Measurements from ENCODE around the gene GGT5. TPM values are rescaled to one million over a fixed set of nuclear protein-coding genes. Genes with fewer than 3 reads are reported as not detected.

Gene GGT5
- total RNA-seq, 1 experiment from 2014 or later: 0.28 TPM

GRCh38 chr22:24233235-24233634 is 11.6 kb downstream of the GGT5 start:
- DNase-seq: no peak
- CTCF ChIA-PET: no interaction called here
- no peaks in the 10 kb centered on the region for H3K36me3 Mint-ChIP-seq (ENCODE audit: insufficient read depth, unreplicated experiment)
- H3K4me3 Mint-ChIP-seq (ENCODE audit: low read depth, unreplicated experiment): no peak overlapping the region
- intact Hi-C loops (cut with micrococcal nuclease; ENCODE audit: unreplicated experiment): no loop called here
- no peaks in the 10 kb centered on the region for H3K27me3 Mint-ChIP-seq (ENCODE audit: unreplicated experiment)
- H3K27ac Mint-ChIP-seq (ENCODE audit: unreplicated experiment): no peak overlapping the region
- BruUV-seq (replicated peaks): no TSS peak
- no peak for TF ChIP-seq CTCF (IDR thresholded peaks at IDR 0.05; ENCODE audit: unreplicated experiment)
- no peaks in the 10 kb centered on the region for H3K9me3 Mint-ChIP-seq (ENCODE audit: low read depth, unreplicated experiment)
- no peaks in the 10 kb centered on the region for H3K4me1 Mint-ChIP-seq (ENCODE audit: low read depth, unreplicated experiment)

DNA sequence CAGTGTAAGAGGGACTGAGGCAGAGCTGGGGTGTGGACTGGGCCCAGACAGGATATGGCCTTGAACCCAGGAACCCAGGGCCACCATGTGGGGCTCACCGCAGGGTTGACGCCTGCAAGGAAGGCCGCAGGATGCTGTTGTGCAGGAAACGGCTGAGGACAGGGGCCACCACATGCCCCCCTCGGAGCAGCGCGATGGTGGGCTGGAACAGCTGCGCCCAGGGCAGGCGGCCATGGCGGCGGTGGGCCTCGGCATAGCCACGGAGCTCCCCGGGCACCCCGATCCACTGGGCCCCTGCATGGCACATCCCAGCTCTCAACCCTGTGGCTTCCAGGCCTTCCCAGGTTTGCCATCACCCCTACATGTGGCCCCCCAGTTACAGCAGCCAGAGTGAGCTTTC is 12.2 kb downstream of the GGT5 start:
- DNase-seq: no peak
- Mint-ChIP-seq H3K4me1 (ENCODE audit: low read depth, unreplicated experiment) (no peaks in the 10 kb centered on the region), H3K36me3 (ENCODE audit: insufficient read depth, unreplicated experiment) (no peaks in the 10 kb centered on the region), H3K9me3 (ENCODE audit: low read depth, unreplicated experiment) (no peaks in the 10 kb centered on the region), H3K4me3 (ENCODE audit: low read depth, unreplicated experiment) (no peak overlapping the region), H3K27ac (ENCODE audit: unreplicated experiment) (no peak overlapping the region), H3K27me3 (ENCODE audit: unreplicated experiment) (no peaks in the 10 kb centered on the region)
- no TSS peak for BruUV-seq (replicated peaks)
- CTCF ChIA-PET: no interaction called here
- no peak for TF ChIP-seq CTCF (IDR thresholded peaks at IDR 0.05; ENCODE audit: unreplicated experiment)
- intact Hi-C loops (cut with micrococcal nuclease; ENCODE audit: unreplicated experiment): no loop called here

- no peak overlapping the region for H3K27ac Mint-ChIP-seq (ENCODE audit: unreplicated experiment)
- CTCF ChIA-PET: interaction anchor here (1.6 kb wide), 1 partner anchor 15 kb away, joined by 5 read pairs; no protein-coding TSS in a partner anchor
- intact Hi-C loops (cut with micrococcal nuclease; ENCODE audit: unreplicated experiment): no loop called here
- no peak for TF ChIP-seq CTCF (IDR thresholded peaks at IDR 0.05; ENCODE audit: unreplicated experiment)
- no peak overlapping the region for H3K4me3 Mint-ChIP-seq (ENCODE audit: low read depth, unreplicated experiment)
- BruUV-seq (replicated peaks): no TSS peak
- DNase-seq: no peak
- no peaks in the 10 kb centered on the region for H3K4me1 Mint-ChIP-seq (ENCODE audit: low read depth, unreplicated experiment)
- no peaks in the 10 kb centered on the region for H3K36me3 Mint-ChIP-seq (ENCODE audit: insufficient read depth, unreplicated experiment)
- no peaks in the 10 kb centered on the region for H3K27me3 Mint-ChIP-seq (ENCODE audit: unreplicated experiment)
- H3K9me3 Mint-ChIP-seq (ENCODE audit: low read depth, unreplicated experiment): no peaks in the 10 kb centered on the region
These were observed 12.8 kb downstream of the GGT5 start for GRCh38 chr22:24232124-24232523.

- no peaks in the 10 kb centered on the region for H3K27me3 Mint-ChIP-seq (ENCODE audit: unreplicated experiment)
- no peaks in the 10 kb centered on the region for H3K9me3 Mint-ChIP-seq (ENCODE audit: low read depth, unreplicated experiment)
- no peak for DNase-seq
- CTCF ChIA-PET: interaction anchor here (1.6 to 2.1 kb wide), 2 partner anchors 16 to 42 kb away, joined by 5 to 21 read pairs; no protein-coding TSS in a partner anchor
- BruUV-seq (replicated peaks): no TSS peak
- H3K4me3 Mint-ChIP-seq (ENCODE audit: low read depth, unreplicated experiment): no peak overlapping the region
- H3K4me1 Mint-ChIP-seq (ENCODE audit: low read depth, unreplicated experiment): no peaks in the 10 kb centered on the region
- H3K36me3 Mint-ChIP-seq (ENCODE audit: insufficient read depth, unreplicated experiment): no peaks in the 10 kb centered on the region
- TF ChIP-seq CTCF (IDR thresholded peaks at IDR 0.05; ENCODE audit: unreplicated experiment): no peak
- intact Hi-C loops (cut with micrococcal nuclease; ENCODE audit: unreplicated experiment): no loop called here
- no peak overlapping the region for H3K27ac Mint-ChIP-seq (ENCODE audit: unreplicated experiment)
These were observed 13.2 kb downstream of the GGT5 start for GRCh38 chr22:24231706-24232105.
